Lower leg skin (tissue), 4 donors: Measurements from ENCODE around the gene SHROOM3. TPM values are rescaled to one million over a fixed set of nuclear protein-coding genes. Genes with fewer than 3 reads are reported as not detected.

ENCODE experiments used
- DNase-seq, 2 donors: peaks; one replicate each; pipeline ENCODE4 v3.0.0-alpha.2; 2019; ENCODE audit warnings: low spot score in 2 of 2
- H3K4me3 ChIP-seq: fragments of 200-600 bp; sonication (generic); 2 replicates; pipeline ENCODE4 v1.5.1; 2017; ENCODE audit warnings: mild to moderate bottlenecking, low read depth; ENCODE audit not compliant: poor library complexity, severe bottlenecking
- POLR2A ChIP-seq, 2 donors: fragments of 450-650 bp; IDR thresholded peaks; one replicate each; pipeline ENCODE4 v1.6.1; 2016 to 2017; ENCODE audit warnings: antibody characterized with exemption in 2 of 2, mild to moderate bottlenecking in 1 of 2, moderate library complexity in 1 of 2
- WGBS, 2 donors: methylation state at CpG; one replicate each; pipeline ENCODE4 v1.1.5; 2018; 5-methylcytosine and 5-hydroxymethylcytosine counted together
- intact Hi-C: fragments of 100-400 bp; cut with DNase I; formaldehyde crosslinking; loops from one replicate; pipeline ENCODE4 v1.15.0; 2023; ENCODE audit warnings: low total_unique reads
- total RNA-seq, 4 donors: library from RNA; depleted of rRNA; stranded (reverse); fragments of >200 nt; gene quantifications; one replicate each; pipeline ENCODE4 v1.1.0, GENCODE V29; 2016
- TF ChIP-seq, protein P1 (sequence below), 3 donors: fragments of 450-650 bp; IDR thresholded peaks; one replicate each; pipeline ENCODE4 v1.5.1; 2016; ENCODE audit warnings: antibody characterized with exemption in 3 of 3, mild to moderate bottlenecking in 3 of 3, moderate library complexity in 2 of 3

SHROOM3 gene
- total RNA-seq, 4 donors from 2014 or later = 37.7 to 88.8 (median 44.0) TPM

GRCh38 chr4:76626686-76627465, 191.8 kb downstream of the SHROOM3 start:
- WGBS, 2 donors = 91 to 95% methylated on average over 5 of the region's 5 CpGs
- no peak for TF ChIP-seq POLR2A (IDR thresholded peaks at IDR 0.05)
- intact Hi-C loops = no loop called here
- no peak for DNase-seq
- H3K4me3 ChIP-seq = no peak overlapping the region

DNA sequence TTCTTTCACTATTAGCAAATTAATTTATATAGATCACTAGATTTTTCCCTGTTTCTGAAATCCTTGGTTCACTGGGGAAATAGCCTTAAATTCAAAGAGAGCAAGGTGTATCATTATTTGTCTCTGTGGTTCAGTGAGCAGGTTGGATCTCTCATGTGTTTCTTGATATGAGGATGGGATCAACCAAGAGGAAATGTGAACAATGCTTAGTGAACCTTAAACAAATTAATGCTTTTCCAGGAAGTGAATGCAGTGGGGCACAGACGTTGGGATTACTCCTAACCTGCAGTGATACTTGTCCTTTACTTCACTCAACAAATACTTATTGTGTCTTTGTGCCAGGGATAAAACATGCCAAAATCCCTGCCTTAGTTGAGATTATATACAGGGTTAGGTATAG, 193.2 kb downstream of the SHROOM3 start:
- 57 to 59% methylated on average over 1 of the region's 1 CpG for WGBS, 2 donors
- DNase-seq = no peak
- H3K4me3 ChIP-seq = no peak overlapping the region
- no peak for TF ChIP-seq POLR2A (IDR thresholded peaks at IDR 0.05)
- TF ChIP-seq, protein P1, sequence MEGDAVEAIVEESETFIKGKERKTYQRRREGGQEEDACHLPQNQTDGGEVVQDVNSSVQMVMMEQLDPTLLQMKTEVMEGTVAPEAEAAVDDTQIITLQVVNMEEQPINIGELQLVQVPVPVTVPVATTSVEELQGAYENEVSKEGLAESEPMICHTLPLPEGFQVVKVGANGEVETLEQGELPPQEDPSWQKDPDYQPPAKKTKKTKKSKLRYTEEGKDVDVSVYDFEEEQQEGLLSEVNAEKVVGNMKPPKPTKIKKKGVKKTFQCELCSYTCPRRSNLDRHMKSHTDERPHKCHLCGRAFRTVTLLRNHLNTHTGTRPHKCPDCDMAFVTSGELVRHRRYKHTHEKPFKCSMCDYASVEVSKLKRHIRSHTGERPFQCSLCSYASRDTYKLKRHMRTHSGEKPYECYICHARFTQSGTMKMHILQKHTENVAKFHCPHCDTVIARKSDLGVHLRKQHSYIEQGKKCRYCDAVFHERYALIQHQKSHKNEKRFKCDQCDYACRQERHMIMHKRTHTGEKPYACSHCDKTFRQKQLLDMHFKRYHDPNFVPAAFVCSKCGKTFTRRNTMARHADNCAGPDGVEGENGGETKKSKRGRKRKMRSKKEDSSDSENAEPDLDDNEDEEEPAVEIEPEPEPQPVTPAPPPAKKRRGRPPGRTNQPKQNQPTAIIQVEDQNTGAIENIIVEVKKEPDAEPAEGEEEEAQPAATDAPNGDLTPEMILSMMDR (IDR thresholded peaks at IDR 0.05) = no peak
- intact Hi-C loops = no loop called here

GRCh38 chr4:76630741-76631140, 195.7 kb downstream of the SHROOM3 start:
- WGBS, 2 donors = 91 to 95% methylated on average over 1 of the region's 1 CpG
- no peak for DNase-seq
- intact Hi-C loops = no loop called here
- H3K4me3 ChIP-seq = no peak overlapping the region
- TF ChIP-seq, protein P1 (IDR thresholded peaks at IDR 0.05) = no peak
- TF ChIP-seq POLR2A (IDR thresholded peaks at IDR 0.05) = no peak

DNA sequence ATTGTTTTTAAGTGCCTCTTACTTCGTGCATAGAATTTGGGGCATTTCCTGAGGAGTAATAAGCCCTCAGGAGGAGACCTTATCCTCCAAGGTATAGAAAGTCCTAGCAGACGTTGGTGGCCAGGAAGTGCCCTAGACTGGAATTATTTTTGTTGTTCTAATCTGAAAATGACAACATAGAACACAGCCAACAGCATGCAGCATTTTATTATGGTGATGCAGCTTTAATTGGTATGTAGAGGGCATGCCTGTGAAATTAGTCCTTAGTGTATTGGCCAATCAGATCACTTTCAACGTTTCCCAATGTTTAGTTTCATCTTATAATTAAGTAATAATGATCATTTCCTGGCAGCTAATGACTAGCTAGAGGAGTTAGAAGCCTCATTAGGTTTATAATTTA, 199.2 kb downstream of the SHROOM3 start:
- intact Hi-C loops = no loop called here
- no peak overlapping the region for H3K4me3 ChIP-seq
- no peak for TF ChIP-seq POLR2A (IDR thresholded peaks at IDR 0.05)
- TF ChIP-seq, protein P1 (IDR thresholded peaks at IDR 0.05) = no peak
- 20 to 21% methylated on average over 3 of the region's 3 CpGs for WGBS, 2 donors
- DNase-seq = no peak

GRCh38 chr4:76637712-76638361, 202.8 kb downstream of the SHROOM3 start:
- H3K4me3 ChIP-seq = no peak overlapping the region
- 52 to 58% methylated on average over 5 of the region's 5 CpGs for WGBS, 2 donors
- DNase-seq = no peak
- intact Hi-C loops = no loop called here
- no peak for TF ChIP-seq POLR2A (IDR thresholded peaks at IDR 0.05)
- TF ChIP-seq, protein P1 (IDR thresholded peaks at IDR 0.05) = no peak

DNA sequence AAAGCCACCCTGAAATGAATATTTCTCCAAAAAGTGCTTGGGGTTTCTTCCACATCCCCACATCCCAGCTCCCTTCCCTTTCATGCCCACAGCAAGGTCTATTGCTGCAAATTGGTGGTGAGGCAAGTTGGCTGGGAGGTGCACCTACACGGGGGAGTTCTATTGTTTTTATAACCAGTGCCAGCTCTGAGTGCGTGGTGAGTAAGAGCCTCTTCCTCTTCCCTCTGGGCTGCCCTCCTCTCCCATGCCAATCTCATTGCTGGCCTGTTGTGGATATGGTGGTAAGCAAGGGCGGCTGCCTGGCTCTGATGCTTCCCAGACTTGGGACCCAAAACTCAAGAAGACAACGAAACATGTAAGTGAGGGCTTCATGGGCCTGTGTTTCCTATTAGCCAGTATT, 204.3 kb downstream of the SHROOM3 start:
- TF ChIP-seq, protein P1 (IDR thresholded peaks at IDR 0.05) = no peak
- no peak for TF ChIP-seq POLR2A (IDR thresholded peaks at IDR 0.05)
- no peak for DNase-seq
- intact Hi-C loops = no loop called here
- 53 to 70% methylated on average over 4 of the region's 4 CpGs for WGBS, 2 donors
- H3K4me3 ChIP-seq = no peak overlapping the region
